HG03045 (cell line): ENCODE data around the gene MLLT3.

Experiments
- ATAC-seq: cut with Tn5 transposase; IDR thresholded peaks from one replicate; pipeline ENCODE4 v1.9.1; 2021; ENCODE audit warnings: mild to moderate bottlenecking, moderate library complexity; ENCODE audit not compliant: unreplicated experiment

The MLLT3 gene

DNA sequence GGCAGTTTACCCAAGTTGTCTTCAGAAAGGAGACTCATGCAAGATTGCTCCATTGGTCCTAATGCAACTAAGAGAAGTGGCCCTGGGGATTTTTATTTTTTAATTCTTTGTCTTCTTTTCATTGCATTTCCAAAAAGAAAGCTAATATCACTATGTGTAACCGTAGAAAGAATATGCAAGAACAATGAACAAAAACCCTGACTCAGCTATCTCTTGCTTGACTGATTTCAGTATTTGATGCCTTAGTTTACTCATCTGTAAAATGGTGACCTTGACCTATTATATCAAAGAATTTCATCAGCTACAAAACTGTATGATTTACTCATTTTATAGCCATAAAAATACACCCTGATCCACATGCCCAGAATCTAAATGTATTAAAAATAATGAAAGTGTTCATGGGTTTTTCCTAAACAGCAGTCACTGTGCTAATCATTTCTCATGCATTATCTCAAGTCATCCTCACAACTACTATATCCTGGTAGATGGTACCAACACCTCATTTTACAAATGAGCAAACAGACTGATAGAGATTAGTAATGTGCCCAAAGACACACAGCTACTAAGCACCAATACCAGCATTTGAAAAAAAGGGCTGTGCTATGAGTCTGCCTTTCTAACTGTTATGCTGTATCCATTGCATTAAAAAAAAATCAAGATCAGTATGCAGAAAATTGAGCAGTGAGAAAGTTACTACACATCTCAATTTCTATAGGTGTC, 185.7 kb downstream of the MLLT3 start:
- ATAC-seq, result no peak

DNA sequence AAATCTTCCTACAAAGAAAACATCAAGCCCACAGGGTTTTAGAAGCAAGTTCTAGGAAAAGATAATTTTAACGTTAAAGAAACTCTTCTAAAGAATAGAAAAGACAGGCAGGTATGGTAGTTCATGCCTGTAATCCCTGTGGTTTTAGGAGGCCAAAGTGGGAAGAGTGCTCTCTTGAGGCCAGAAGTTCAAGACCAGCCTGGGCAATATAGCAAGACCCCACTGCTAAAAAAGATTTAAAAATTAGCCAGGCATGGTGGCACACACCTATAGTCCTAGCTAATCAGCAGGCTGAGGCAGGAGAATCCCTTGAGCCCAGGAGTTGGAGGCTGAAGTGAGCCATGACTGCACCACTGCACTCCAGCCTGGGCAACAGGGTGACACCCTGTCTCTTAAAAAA, 193.3 kb downstream of the MLLT3 start:
- no peak for ATAC-seq

DNA sequence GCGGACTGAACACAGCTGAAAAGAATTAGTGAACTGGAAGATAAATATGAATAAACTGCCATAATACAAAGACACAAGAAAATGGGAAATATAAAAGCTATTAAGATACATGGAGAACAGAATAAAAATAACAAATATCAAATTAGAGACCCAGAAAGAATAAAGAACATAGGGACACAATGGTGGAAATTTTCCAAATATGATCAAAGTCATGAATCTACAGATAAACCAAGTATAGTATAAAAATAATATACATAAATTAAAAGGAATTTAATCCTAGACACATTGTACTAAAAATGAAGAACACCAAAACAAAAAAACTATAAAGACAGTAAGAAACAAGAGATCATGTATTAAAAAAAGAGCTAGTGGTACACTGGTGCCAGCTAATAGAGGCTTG, 194.9 kb downstream of the MLLT3 start:
- ATAC-seq, result no peak

DNA sequence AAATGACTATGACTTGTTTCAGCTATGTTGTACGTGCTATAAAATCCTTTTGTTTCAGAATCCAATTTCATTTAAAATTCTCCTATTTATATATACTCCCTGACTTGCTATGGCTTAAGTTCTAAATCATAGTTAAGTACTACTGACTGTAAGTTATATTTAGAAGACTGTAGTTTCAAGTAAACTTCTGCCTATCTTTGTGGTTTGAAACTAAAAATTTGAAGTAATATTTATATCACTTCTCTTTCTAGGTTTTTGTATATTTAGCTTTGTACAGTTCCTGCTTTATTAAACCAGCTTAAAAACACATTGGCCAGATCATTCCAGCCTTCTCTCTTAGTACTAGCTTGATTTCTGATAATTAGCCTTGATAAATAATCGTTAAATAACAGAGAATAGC, 196.3 kb downstream of the MLLT3 start:
- ATAC-seq, result peak; percentile 64

DNA sequence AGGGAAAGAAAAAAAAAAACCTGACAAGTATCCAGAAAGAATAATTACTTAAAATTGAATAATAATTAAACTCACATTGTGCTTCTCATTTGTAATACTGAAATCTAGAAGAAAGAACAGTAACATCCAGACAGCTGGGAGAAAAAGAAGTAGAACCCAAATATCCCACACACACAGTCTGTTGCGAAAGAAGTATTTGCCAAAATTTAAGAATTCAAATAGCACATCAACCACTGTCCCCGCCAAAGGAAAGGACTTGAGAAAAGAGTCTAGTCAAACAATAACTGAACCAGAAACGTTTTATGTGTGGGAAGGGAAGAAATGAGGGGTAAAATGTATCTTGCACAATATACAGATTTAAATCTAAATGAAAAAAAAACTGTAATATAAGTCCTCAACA, 202.8 kb downstream of the MLLT3 start:
- no peak for ATAC-seq

DNA sequence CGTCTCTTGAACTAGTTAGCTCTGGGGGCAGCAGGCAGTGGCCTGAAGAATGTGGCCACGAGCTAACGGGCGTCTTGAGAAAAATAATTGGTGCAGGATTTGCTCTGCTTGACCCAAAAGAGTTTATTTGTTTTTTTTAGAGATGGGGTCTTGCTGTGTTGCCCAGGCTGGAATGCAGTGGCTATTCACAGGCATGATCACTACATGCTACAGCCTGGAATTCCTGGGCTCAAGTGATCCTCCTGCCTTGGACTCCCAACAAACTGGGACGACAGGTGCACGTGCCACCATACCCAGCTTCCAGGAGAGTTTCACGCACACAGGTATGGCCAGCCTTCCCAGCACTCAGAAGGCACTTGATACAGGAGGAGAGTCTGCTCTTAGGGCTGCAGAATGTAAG, 203.8 kb downstream of the MLLT3 start:
- no peak for ATAC-seq

DNA sequence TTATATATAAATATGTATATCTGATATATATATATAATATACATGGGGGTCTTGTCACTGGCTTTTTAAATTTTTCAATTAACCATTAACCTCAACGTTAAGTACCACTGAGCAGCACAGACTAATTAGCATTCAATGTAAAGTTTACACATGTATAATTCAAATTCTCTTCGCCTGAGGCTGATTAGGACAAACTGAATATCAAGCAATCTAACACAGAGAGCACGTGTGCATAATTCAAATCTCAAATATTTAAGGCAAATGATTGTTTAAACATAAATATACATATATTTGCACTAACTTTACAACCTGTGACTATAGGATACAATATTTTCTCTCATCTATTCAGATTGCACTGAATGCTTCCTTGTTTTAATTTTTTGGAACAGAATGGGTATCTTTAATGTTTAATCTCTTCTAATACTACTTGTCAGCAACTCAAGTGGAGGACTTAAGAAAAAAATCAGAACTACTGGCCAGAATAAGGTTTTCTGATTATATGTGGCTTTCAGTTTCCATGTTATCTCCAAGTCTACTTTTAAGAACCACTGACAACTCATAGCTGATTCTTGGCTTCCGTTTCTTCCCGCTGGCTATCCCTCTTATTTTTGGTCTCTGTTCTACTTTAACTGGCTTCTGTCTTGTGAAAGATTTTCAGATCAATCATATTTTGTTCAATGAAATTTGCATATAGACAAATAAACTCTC, 204.8 kb downstream of the MLLT3 start:
- no peak for ATAC-seq

DNA sequence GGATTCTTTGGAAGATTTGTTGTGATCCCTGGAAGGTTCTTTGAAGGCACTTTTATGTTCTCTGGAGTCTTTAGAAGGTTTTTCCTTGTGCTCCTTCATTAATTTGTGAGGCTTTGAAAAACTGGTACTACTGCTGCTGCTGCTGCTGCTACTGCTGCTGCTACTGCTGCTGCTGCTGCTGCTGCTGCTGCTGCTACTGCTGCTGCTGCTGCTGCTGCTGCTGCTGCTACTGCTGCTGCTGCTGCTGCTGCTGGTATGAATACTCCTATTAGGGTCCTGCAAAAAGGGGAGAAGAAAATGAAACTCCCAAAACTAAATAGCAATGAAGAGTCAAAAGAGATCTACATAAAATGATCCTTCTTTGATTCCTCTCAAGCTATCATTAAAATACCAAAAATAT, 208.1 kb downstream of the MLLT3 start:
- no peak for ATAC-seq

DNA sequence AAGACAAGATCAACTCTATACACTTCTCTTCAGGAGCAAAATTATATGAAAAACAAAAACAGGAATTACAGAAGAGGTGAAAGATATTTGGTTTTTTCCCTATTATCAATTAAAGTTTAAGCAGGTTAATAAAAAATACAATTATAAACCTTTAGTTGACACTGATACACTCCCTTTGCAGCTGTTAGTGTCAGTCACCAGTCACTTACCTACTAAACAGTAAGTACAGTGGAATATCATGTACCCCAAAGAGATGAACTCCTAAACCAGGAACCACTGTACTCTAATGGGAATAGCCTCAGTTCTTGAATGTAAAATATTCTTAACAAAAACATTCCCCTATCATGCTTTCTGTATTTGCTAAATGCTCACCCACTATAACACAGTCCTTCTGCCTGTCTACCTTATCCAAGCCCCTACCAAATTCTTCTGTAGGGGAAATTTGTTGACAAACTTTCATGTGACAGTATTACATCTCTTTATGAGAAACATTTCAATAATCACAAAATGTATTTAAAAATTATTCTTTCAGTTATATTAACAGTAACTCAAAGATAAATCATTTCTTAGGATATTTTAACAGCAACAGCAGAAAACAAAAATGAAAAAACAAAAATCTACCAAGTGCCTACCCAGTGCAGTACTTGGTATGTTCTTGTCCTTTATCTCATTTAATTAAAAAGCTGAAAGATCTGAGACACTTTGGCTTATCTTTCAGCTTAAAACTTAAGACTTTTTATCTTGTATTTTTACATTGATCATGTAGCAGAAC, 212.8 kb downstream of the MLLT3 start:
- no peak for ATAC-seq

DNA sequence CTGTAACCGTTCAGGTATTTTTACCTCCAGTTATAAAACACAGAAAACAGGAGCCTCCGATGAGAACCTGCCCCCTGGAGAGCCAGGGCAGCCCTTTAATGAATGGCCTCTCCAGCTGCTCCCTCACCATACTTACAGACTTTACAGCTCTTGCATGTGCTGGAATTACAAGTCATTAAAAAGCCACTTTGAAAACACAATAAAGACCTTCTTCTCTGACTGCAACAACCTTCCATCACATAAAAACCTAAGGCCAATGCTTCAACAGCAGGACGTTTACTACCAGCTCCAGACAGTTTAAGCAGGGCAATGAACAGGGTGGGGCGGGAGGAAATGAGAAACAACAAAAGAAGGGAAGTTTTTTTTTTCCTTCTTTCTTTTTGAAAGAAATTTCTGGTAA, 213.8 kb downstream of the MLLT3 start:
- ATAC-seq, result no peak

DNA sequence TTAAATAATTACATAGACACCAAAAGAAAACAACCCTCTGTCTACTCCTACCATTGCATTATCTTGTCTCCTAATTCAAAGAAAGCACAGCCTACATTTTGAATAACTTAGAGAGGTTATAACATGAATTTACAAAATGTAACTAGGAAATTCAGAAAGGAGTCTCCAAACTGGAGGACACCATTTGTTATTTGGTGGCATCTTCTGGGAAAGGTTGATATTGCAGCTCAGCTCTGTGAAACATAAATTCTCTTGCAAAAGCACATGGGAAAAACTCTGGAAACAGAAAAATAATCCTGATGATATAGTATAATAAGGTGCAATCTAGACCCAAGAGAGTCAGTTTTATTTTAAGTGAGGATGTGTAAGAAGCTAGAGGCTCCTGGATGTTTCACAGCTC, 215.3 kb downstream of the MLLT3 start:
- no peak for ATAC-seq

DNA sequence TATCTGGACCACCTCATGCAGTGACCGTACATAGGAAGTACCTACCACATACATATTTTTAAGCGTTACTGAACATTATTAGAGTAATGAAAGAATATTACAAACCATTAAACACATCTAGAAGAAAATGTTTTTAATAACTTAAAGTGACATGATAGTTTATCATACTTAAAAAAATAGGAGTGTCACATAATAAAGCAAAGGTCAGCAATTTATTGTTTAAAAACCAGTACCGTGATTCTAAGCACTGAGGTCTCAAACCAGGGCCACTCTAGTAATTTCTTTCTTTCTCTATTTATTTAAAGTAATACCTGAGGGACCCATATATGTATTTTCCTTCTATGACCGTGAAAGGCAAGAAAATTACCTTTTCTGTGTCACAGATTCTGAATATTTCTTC, 216.0 kb downstream of the MLLT3 start:
- ATAC-seq, result no peak

DNA sequence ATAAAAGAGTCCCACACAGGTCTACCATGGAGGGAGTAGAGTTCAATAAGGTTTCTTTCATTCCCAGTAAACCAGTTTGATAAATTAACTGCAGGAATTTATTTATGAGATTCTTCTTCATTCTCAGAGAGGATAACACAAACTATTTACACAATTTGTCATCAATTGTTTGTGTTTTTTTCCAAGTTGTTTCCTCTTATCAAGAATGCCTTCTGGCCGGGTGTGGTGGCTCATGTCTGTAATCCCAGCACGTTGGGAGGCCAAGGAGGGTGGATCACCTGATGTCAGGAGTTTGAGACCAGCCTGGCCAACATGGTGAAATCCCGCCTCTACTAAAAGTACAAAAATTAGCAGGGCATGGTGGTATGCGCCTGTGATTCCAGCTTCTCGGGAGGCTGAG, 216.7 kb downstream of the MLLT3 start:
- no peak for ATAC-seq

DNA sequence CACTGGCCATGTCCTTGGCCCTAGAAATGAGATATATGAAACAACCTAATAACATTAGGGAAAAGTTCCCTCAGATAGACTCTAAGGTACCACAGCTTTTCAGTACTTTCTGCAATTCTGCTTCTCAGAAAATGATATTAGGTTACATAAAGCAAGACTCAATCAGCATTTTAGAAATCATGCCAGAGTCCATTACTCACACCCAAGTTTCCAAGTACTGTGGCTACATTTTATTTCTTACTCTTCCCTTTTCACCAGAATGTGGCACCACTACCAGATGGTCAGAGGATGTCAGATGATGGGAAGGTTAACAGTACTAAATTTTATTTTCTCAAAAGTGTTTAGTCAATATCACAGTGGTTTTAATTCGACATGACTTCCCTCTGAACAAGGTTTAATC, 217.2 kb downstream of the MLLT3 start:
- no peak for ATAC-seq

DNA sequence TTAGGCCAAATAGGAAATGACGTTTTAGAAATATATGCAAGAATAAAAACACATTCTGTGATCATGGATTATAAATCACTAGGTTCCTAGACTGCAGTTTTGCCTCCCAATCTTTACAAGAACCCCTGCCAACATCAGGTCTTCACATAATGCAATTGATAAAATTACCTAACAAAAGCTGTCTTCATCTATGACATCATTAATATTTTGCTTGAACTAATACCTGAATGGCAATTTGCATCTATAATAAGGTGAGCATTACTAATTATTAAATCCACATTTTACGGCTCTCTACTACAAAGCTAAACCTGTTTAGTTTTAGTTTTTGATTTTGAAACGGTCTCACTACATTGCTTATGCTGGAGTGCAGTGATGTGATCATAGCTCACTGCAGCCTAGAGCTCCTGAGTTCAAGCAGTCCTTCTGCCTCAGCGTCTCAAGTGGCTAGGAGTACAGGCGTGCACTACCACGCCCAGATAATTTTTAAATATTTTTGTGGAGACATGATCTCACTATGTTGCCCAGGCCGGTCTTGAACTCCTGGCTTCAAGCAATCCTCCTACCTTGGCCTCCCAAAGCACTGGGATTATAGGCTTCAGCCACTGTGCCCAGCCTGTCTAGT, 218.0 kb downstream of the MLLT3 start:
- ATAC-seq, result no peak

DNA sequence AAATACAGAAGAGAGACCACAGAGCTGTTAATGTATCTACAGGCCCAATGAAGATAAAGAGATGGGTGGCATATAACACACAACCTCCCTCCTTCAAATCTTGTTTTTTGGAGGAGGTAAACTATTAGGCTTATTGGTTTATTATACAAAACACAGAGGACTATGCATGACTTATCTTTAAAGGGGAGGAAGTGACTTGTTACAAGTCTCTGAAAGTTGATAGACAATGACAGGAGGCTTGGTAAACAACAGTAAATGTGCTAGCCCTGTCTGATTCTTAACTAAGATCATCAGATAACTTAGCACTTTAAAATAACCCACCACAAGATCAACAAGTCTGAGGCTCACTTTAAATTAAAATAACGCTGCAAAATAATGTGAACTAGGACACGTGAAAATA, 219.0 kb downstream of the MLLT3 start:
- ATAC-seq, result no peak

DNA sequence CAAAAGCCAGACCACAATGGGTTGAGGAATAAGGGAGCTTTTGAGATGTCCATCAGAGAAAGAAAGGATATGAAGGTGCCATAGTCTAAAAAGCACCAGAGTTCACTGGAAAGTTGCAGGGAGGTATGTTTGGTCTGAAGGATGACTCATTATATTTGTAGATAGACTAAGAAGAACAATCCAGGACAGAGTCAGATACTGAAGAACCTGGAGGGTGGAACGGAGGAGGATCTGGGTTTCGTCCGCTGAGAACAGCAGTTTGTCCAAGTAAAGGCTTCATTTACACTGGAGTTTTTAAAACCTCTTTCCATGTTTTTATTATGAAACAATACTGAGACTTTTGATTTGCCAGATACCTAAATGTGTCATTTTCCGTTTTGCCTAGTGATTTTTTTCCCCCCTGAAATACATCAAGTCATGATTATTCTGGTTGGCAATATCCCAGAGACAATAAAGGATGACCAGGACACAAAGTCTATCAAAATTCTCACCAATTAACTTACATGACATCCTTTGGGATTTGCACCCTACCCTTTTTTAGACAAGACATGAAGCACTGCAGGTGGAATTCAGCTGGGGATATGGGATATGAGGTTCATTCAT, 219.9 kb downstream of the MLLT3 start:
- ATAC-seq, result no peak

DNA sequence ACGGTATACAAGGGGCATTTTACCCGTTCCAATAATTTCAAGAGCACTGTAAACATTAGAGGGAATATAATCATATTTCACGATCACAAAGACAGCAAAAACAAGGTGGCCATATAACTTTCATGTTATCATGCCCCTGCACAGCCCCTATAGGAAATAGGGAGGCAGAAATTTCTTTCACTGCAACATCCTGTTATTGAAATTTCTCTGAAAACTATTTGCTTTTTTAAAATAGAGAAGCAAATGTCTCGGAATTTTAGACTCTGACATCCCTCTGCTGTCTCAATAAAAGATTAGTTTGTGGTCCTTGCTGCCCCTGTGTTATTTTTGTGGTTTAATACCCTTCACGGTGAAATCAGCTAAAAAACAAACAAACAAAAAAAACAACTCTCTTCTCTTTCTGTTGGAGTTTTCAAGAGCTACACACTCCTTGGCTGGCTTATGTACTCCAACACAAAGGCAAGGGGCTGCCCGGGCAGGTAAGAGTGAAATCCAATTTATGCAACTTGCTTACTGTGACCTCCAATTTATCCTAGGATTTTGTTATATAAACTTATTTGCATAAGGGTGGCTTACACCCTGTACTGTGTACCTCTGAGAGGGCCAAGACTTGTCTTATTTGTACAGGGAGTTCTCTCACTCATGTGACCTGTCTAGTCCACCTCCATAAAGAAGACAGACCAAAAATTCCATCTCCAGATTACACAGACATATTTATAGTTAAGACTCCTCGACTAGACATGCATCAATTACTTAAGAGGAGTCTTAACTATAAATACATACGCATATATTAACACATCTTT, 223.6 kb downstream of the MLLT3 start:
- no peak for ATAC-seq

DNA sequence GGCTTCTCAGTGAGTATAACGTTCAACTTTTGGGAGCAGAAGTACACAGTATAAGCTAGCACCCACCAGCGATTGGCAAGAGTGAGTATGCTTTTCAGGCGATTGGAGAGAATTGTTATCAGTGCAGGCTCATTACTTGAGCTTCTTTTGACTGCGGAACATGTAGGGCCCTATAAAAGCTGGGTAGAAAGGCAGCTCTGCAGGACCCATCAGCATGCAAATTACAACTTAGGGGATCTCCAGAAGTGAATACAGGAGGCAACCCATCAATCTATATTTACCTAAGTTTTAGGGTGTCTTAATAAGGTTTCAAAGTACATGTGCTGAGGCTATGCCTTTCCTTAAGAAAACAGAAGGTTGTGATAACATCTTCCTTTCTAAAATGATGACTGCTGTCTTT, 225.0 kb downstream of the MLLT3 start:
- ATAC-seq, result no peak

DNA sequence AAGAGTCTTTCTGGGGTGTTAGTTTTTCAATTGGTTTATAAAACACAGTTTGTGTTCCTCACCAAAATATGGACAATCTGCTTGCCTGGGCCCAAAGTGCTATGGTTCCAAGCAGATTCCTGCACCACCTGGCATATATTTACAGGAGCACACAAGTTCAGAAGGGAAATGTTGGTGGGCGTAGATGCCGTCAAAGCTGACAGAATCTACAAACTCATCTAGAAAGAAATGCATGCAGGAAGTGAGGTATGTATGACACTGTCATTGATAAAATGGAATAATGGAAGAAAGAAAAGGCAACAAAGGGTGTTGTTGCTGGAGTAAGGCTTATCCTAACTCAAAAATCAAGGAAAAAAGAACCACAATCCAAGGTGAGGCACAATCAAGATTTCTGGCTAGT, 225.8 kb downstream of the MLLT3 start:
- no peak for ATAC-seq
